ENCODE data around the gene CCL1.

Gene CCL1

GRCh38 chr17:34377078-34377823 lies 14.2 kb upstream of the CCL1 start:
- POLR2A ChIA-PET: no interaction called here
- Histone ChIP-seq H3K27ac (ENCODE audit: insufficient read depth in 1 of 2, low read depth in 1 of 2, low read length in 2 of 2, poor library complexity in 1 of 2, severe bottlenecking in 2 of 2) (no peak overlapping the region), H3K9me3 (ENCODE audit: control extremely low read depth in 1 of 5, control insufficient read depth in 4 of 5, insufficient read depth in 2 of 5, low read depth in 1 of 5, low read length in 4 of 5) (no peaks in the 10 kb centered on the region), H3K4me1 (ENCODE audit: control extremely low read depth in 1 of 4, control insufficient read depth in 4 of 4, insufficient read depth in 4 of 4, low read length in 3 of 4) (peaks cover 11 to 32% (median 19%) of the 10 kb centered on the region in 4 experiments), H3K4me3 (ENCODE audit: control insufficient read depth in 1 of 7, extremely low read depth in 1 of 7, insufficient read depth in 4 of 7, low read depth in 2 of 7, low read length in 6 of 7) (no peak overlapping the region), H3K36me3 (ENCODE audit: control insufficient read depth in 4 of 4, insufficient read depth in 4 of 4, low read length in 3 of 4) (no peaks in the 10 kb centered on the region), H3K27me3 (replicated peaks in 2 of 5; ENCODE audit: control insufficient read depth in 4 of 5, insufficient read depth in 5 of 5, low read length in 4 of 5) (no peaks in the 10 kb centered on the region)
- no peak for DNase-seq
- WGBS (ENCODE audit: insufficient coverage): 92% methylated on average over 3 of the region's 3 CpGs
- CTCF ChIA-PET: interaction anchor here (0.6 to 2.3 kb wide), 10 partner anchors 8 to 176 kb away, joined by 3 to 20 read pairs (median 4); partner anchors contain the start of gene CCL1

GRCh38 chr17:34375426-34375997 lies 12.5 kb upstream of the CCL1 start:
- H3K27me3 ChIP-seq (replicated peaks in 2 of 5; ENCODE audit: control insufficient read depth in 4 of 5, insufficient read depth in 5 of 5, low read length in 4 of 5): no peaks in the 10 kb centered on the region
- no peaks in the 10 kb centered on the region for H3K36me3 ChIP-seq (ENCODE audit: control insufficient read depth in 4 of 4, insufficient read depth in 4 of 4, low read length in 3 of 4)
- H3K4me1 ChIP-seq (ENCODE audit: control extremely low read depth in 1 of 4, control insufficient read depth in 4 of 4, insufficient read depth in 4 of 4, low read length in 3 of 4): peaks cover 11 to 38% (median 26%) of the 10 kb centered on the region in 4 experiments
- no peaks in the 10 kb centered on the region for H3K9me3 ChIP-seq (ENCODE audit: control extremely low read depth in 1 of 5, control insufficient read depth in 4 of 5, insufficient read depth in 2 of 5, low read depth in 1 of 5, low read length in 4 of 5)
- H3K4me3 ChIP-seq (ENCODE audit: control insufficient read depth in 1 of 7, extremely low read depth in 1 of 7, insufficient read depth in 4 of 7, low read depth in 2 of 7, low read length in 6 of 7): no peak overlapping the region
- ChIA-PET POLR2A (no interaction called here), CTCF (interaction anchor here (1.9 kb wide), 1 partner anchor 25 kb away, joined by 4 read pairs; no protein-coding TSS in a partner anchor)
- H3K27ac ChIP-seq (ENCODE audit: insufficient read depth in 1 of 2, low read depth in 1 of 2, low read length in 2 of 2, poor library complexity in 1 of 2, severe bottlenecking in 2 of 2): no peak overlapping the region
- 98% methylated on average over 11 of the region's 11 CpGs for WGBS (ENCODE audit: insufficient coverage)
- DNase-seq: no peak

- no peaks in the 10 kb centered on the region for H3K36me3 ChIP-seq (ENCODE audit: control insufficient read depth in 4 of 4, insufficient read depth in 4 of 4, low read length in 3 of 4)
- H3K27ac ChIP-seq (ENCODE audit: insufficient read depth in 1 of 2, low read depth in 1 of 2, low read length in 2 of 2, poor library complexity in 1 of 2, severe bottlenecking in 2 of 2): no peak overlapping the region
- no peaks in the 10 kb centered on the region for H3K27me3 ChIP-seq (replicated peaks in 2 of 5; ENCODE audit: control insufficient read depth in 4 of 5, insufficient read depth in 5 of 5, low read length in 4 of 5)
- H3K9me3 ChIP-seq (ENCODE audit: control extremely low read depth in 1 of 5, control insufficient read depth in 4 of 5, insufficient read depth in 2 of 5, low read depth in 1 of 5, low read length in 4 of 5): no peaks in the 10 kb centered on the region
- ChIA-PET CTCF (interaction anchor here (1.9 to 3.6 kb wide), 2 partner anchors 13 to 26 kb away, joined by 4 to 25 read pairs; partner anchors contain the start of gene CCL1), POLR2A (no interaction called here)
- no peak for DNase-seq
- H3K4me1 ChIP-seq (ENCODE audit: control extremely low read depth in 1 of 4, control insufficient read depth in 4 of 4, insufficient read depth in 4 of 4, low read length in 3 of 4): peaks cover 11 to 39% (median 20%) of the 10 kb centered on the region in 4 experiments
- 97% methylated on average over 3 of the region's 5 CpGs for WGBS (ENCODE audit: insufficient coverage)
- H3K4me3 ChIP-seq (ENCODE audit: control insufficient read depth in 1 of 7, extremely low read depth in 1 of 7, insufficient read depth in 4 of 7, low read depth in 2 of 7, low read length in 6 of 7): no peak overlapping the region
Measured at GRCh38 chr17:34374457-34374856, 11.4 kb upstream of the CCL1 start.

- ChIA-PET CTCF (interaction anchor here (1.0 to 3.6 kb wide), 4 partner anchors 10 to 55 kb away, joined by 3 to 25 read pairs (median 6); partner anchors contain the start of gene CCL1), POLR2A (interaction anchor here (1.0 kb wide), 1 partner anchor 11 kb away, joined by 3 read pairs; no protein-coding TSS in a partner anchor)
- no peak overlapping the region for H3K27ac ChIP-seq (ENCODE audit: insufficient read depth in 1 of 2, low read depth in 1 of 2, low read length in 2 of 2, poor library complexity in 1 of 2, severe bottlenecking in 2 of 2)
- WGBS (ENCODE audit: insufficient coverage): 85% methylated on average over 2 of the region's 3 CpGs
- no peak overlapping the region for H3K4me3 ChIP-seq (ENCODE audit: control insufficient read depth in 1 of 7, extremely low read depth in 1 of 7, insufficient read depth in 4 of 7, low read depth in 2 of 7, low read length in 6 of 7)
- no peaks in the 10 kb centered on the region for H3K9me3 ChIP-seq (ENCODE audit: control extremely low read depth in 1 of 5, control insufficient read depth in 4 of 5, insufficient read depth in 2 of 5, low read depth in 1 of 5, low read length in 4 of 5)
- DNase-seq: peak in 1 of 3 donors; percentile 36
- peaks cover 0 to 47% (median 33%) of the 10 kb centered on the region in 4 experiments for H3K4me1 ChIP-seq (ENCODE audit: control extremely low read depth in 1 of 4, control insufficient read depth in 4 of 4, insufficient read depth in 4 of 4, low read length in 3 of 4)
- no peaks in the 10 kb centered on the region for H3K27me3 ChIP-seq (replicated peaks in 2 of 5; ENCODE audit: control insufficient read depth in 4 of 5, insufficient read depth in 5 of 5, low read length in 4 of 5)
- no peaks in the 10 kb centered on the region for H3K36me3 ChIP-seq (ENCODE audit: control insufficient read depth in 4 of 4, insufficient read depth in 4 of 4, low read length in 3 of 4)
Measured at GRCh38 chr17:34371405-34372100, 8.5 kb upstream of the CCL1 start.

GRCh38 chr17:34370997-34371395 lies 8.0 kb upstream of the CCL1 start:
- Histone ChIP-seq H3K4me3 (ENCODE audit: control insufficient read depth in 1 of 7, extremely low read depth in 1 of 7, insufficient read depth in 4 of 7, low read depth in 2 of 7, low read length in 6 of 7) (no peak overlapping the region), H3K27ac (ENCODE audit: insufficient read depth in 1 of 2, low read depth in 1 of 2, low read length in 2 of 2, poor library complexity in 1 of 2, severe bottlenecking in 2 of 2) (no peak overlapping the region), H3K4me1 (ENCODE audit: control extremely low read depth in 1 of 4, control insufficient read depth in 4 of 4, insufficient read depth in 4 of 4, low read length in 3 of 4) (peaks cover 0 to 53% (median 38%) of the 10 kb centered on the region in 4 experiments), H3K27me3 (replicated peaks in 2 of 5; ENCODE audit: control insufficient read depth in 4 of 5, insufficient read depth in 5 of 5, low read length in 4 of 5) (no peaks in the 10 kb centered on the region), H3K9me3 (ENCODE audit: control extremely low read depth in 1 of 5, control insufficient read depth in 4 of 5, insufficient read depth in 2 of 5, low read depth in 1 of 5, low read length in 4 of 5) (no peaks in the 10 kb centered on the region), H3K36me3 (ENCODE audit: control insufficient read depth in 4 of 4, insufficient read depth in 4 of 4, low read length in 3 of 4) (no peaks in the 10 kb centered on the region)
- ChIA-PET CTCF (interaction anchor here (1.0 to 3.6 kb wide), 3 partner anchors 10 to 21 kb away, joined by 3 to 25 read pairs (median 9); partner anchors contain the start of gene CCL1), POLR2A (interaction anchor here (1.0 kb wide), 1 partner anchor 11 kb away, joined by 3 read pairs; no protein-coding TSS in a partner anchor)
- 61% methylated on average over 3 of the region's 3 CpGs for WGBS (ENCODE audit: insufficient coverage)
- peak in 2 of 3 donors; percentile 47 to 55 for DNase-seq

- peaks cover 4 to 57% (median 39%) of the 10 kb centered on the region in 4 experiments for H3K4me1 ChIP-seq (ENCODE audit: control extremely low read depth in 1 of 4, control insufficient read depth in 4 of 4, insufficient read depth in 4 of 4, low read length in 3 of 4)
- POLR2A ChIA-PET: no interaction called here
- H3K9me3 ChIP-seq (ENCODE audit: control extremely low read depth in 1 of 5, control insufficient read depth in 4 of 5, insufficient read depth in 2 of 5, low read depth in 1 of 5, low read length in 4 of 5): no peaks in the 10 kb centered on the region
- 100% methylated on average over 1 of the region's 5 CpGs for WGBS (ENCODE audit: insufficient coverage)
- H3K27ac ChIP-seq (ENCODE audit: insufficient read depth in 1 of 2, low read depth in 1 of 2, low read length in 2 of 2, poor library complexity in 1 of 2, severe bottlenecking in 2 of 2): no peak overlapping the region
- no peak overlapping the region for H3K4me3 ChIP-seq (ENCODE audit: control insufficient read depth in 1 of 7, extremely low read depth in 1 of 7, insufficient read depth in 4 of 7, low read depth in 2 of 7, low read length in 6 of 7)
- H3K36me3 ChIP-seq (ENCODE audit: control insufficient read depth in 4 of 4, insufficient read depth in 4 of 4, low read length in 3 of 4): no peaks in the 10 kb centered on the region
- CTCF ChIA-PET: interaction anchor here (1.0 to 1.6 kb wide), 3 partner anchors 17 to 29 kb away, joined by 3 to 4 read pairs (median 3); no protein-coding TSS in a partner anchor
- H3K27me3 ChIP-seq (replicated peaks in 2 of 5; ENCODE audit: control insufficient read depth in 4 of 5, insufficient read depth in 5 of 5, low read length in 4 of 5): no peaks in the 10 kb centered on the region
- DNase-seq: no peak
Measured at GRCh38 chr17:34370376-34370996, 7.5 kb upstream of the CCL1 start.
